Thyroid gland (tissue), 4 donors: ENCODE measurements around the gene SEC14L1. TPM values are rescaled to one million over a fixed set of nuclear protein-coding genes. Genes with fewer than 3 reads are reported as not detected.

ENCODE experiments used
- DNase-seq, 2 donors: peaks; one replicate each; pipeline ENCODE4 v3.0.0-alpha.2; 2019
- H3K27ac ChIP-seq, 3 donors: fragments of 200-600 bp; sonication (generic); 1 replicate in 2 of 3; 2 replicates in 1 of 3; pipeline ENCODE4 v1.5.1; 2016 to 2019; ENCODE audit warnings: mild to moderate bottlenecking in 1 of 3, moderate library complexity in 1 of 3
- H3K27me3 ChIP-seq: fragments of 200-600 bp; sonication (generic); one replicate; pipeline ENCODE4 v1.5.1; 2019
- H3K36me3 ChIP-seq, 2 donors: fragments of 200-600 bp; sonication (generic); one replicate each; pipeline ENCODE4 v1.5.1; 2016 to 2019
- H3K4me1 ChIP-seq, 2 donors: fragments of 200-600 bp; sonication (generic); one replicate each; pipeline ENCODE4 v1.5.1; 2017 to 2019
- H3K4me3 ChIP-seq, 3 donors: fragments of 200-600 bp; sonication (generic); replicated peaks in 1 of 3; 1 replicate in 2 of 3; 2 replicates in 1 of 3; pipeline ENCODE4 v1.5.1; 2016; ENCODE audit warnings: mild to moderate bottlenecking in 1 of 3
- H3K9me3 ChIP-seq: fragments of 200-600 bp; sonication (generic); one replicate; pipeline ENCODE4 v1.5.1; 2017
- POLR2A ChIP-seq, 2 donors: fragments of 450-650 bp; IDR thresholded peaks; one replicate each; pipeline ENCODE4 v1.6.1; 2017; ENCODE audit warnings: antibody characterized with exemption in 2 of 2, mild to moderate bottlenecking in 2 of 2, moderate library complexity in 1 of 2
- WGBS, 2 donors: methylation state at CpG; one replicate each; pipeline ENCODE4 v1.1.5; 2017; 5-methylcytosine and 5-hydroxymethylcytosine counted together
- intact Hi-C: fragments of 100-400 bp; cut with DNase I; formaldehyde crosslinking; loops from one replicate; pipeline ENCODE4 v1.15.1; 2023
- small RNA-seq: library from RNA; depleted of rRNA; stranded (forward); fragments of <200 nt; gene quantifications from one replicate; pipeline ENCODE3, GENCODE V24; 2016
- total RNA-seq, 4 donors: library from RNA; depleted of rRNA; stranded (reverse); fragments of >200 nt; gene quantifications; one replicate each; pipeline ENCODE4 v1.2.3, GENCODE V29; 2016
- TF ChIP-seq, protein P1 (sequence below), 6 experiments: fragments of 200-600 bp in 3 of 6; fragments of 450-650 bp in 3 of 6; sonication (generic) in 3 of 6; IDR thresholded peaks; one replicate each; pipeline ENCODE4 v1.5.1; 2016 to 2019; ENCODE audit warnings: antibody characterized with exemption in 6 of 6, mild to moderate bottlenecking in 2 of 6, inconsistent platforms in 1 of 6, moderate library complexity in 1 of 6

The SEC14L1 gene
- total RNA-seq, 4 donors from 2014 or later: 57.6 to 287 (median 102) TPM

DNA sequence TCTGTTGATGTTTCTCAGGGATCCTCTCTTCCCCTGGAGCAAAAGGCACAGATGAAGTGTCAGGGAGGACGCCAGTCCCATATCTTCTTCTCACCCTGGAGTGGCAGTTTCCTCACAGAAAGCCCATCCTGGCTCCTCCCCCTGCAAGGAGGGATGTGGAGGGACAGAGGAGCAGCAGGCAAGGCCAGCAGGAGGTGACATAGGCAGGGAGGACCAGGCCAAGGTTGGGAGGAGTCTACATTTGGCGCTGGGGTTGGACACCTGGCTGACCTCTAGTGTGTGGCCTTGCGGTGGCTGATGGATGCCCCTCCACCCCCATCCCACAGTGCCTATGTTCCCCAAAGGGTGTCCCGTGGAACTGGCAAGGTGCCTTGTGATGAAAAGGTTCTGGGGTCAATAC, 125.4 kb downstream of the SEC14L1 start:
- H3K4me3 ChIP-seq: no peak overlapping the region
- no peaks in the 10 kb centered on the region for H3K27me3 ChIP-seq
- H3K9me3 ChIP-seq: no peaks in the 10 kb centered on the region
- H3K4me1 ChIP-seq: no peaks in the 10 kb centered on the region
- H3K27ac ChIP-seq: no peak overlapping the region
- intact Hi-C loops: no loop called here
- WGBS, 2 donors: 70 to 76% methylated on average over 2 to 4 of the region's 4 CpGs
- H3K36me3 ChIP-seq: no peaks in the 10 kb centered on the region
- TF ChIP-seq POLR2A (IDR thresholded peaks at IDR 0.05): no peak
- TF ChIP-seq, protein P1, sequence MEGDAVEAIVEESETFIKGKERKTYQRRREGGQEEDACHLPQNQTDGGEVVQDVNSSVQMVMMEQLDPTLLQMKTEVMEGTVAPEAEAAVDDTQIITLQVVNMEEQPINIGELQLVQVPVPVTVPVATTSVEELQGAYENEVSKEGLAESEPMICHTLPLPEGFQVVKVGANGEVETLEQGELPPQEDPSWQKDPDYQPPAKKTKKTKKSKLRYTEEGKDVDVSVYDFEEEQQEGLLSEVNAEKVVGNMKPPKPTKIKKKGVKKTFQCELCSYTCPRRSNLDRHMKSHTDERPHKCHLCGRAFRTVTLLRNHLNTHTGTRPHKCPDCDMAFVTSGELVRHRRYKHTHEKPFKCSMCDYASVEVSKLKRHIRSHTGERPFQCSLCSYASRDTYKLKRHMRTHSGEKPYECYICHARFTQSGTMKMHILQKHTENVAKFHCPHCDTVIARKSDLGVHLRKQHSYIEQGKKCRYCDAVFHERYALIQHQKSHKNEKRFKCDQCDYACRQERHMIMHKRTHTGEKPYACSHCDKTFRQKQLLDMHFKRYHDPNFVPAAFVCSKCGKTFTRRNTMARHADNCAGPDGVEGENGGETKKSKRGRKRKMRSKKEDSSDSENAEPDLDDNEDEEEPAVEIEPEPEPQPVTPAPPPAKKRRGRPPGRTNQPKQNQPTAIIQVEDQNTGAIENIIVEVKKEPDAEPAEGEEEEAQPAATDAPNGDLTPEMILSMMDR (IDR thresholded peaks at IDR 0.05): no peak
- DNase-seq: no peak

Small RNAs within 50 kb of the gene (small RNA-seq; reads per million reads assigned to genes)
- gene RNU4-47P: not detected
